Smooth muscle cell of the brain vasculature (primary cell): ENCODE results near the gene ITSN2.
"Not testable (repeated sequence)": the region's sequence is repeated elsewhere in the genome, so short reads cannot be mapped to it uniquely, and the experiment has no call there.

Source experiments
- DNase-seq: peaks from one replicate; pipeline ENCODE4 v3.0.0-alpha.2; 2012; ENCODE audit warnings: low read depth, low spot score

ITSN2 gene

GRCh38 chr2:24214880-24215279 lies 145.5 kb downstream of the ITSN2 start:
- no peak for DNase-seq

GRCh38 chr2:24211408-24211807 lies 148.9 kb downstream of the ITSN2 start:
- no peak for DNase-seq

GRCh38 chr2:24210723-24211122 lies 149.6 kb downstream of the ITSN2 start:
- DNase-seq = no peak

GRCh38 chr2:24210106-24210455 lies 150.3 kb downstream of the ITSN2 start:
- no peak for DNase-seq

DNA sequence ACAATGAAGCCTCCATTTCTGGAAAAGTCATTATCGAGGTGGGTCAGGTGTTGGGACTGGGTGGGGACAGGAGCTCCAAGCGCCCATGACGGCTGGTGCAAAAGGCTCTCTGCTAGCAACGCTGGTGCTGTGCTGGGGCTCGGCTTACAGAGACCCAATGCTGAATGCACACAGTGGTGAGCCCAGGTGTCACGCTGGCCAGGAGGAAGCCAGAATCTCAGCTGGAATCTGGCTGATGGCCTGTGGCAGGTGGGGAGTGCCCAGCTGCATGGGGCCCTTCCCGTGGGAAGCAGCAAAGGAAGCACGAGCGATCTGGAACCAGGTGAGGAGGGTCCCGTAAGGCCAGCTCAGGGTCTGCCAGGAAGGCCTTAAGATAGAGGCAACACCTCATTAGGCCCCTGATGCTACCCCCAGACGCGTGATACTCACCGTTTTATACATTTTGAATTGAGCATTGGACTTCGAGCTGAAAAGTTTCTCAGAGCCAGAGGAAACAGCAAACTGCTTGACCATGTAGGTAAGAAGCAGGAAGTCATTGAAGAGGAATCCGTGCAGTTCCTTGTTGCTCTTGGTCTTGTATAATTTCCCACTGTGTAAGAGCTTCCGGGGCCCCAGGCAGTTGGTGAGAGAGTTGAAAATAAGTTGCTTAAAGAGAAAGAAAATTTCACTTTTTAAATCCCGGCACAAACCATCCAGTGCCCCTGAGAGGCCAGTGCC lies 150.8 kb downstream of the ITSN2 start:
- no peak for DNase-seq

GRCh38 chr2:24208490-24208889 lies 151.8 kb downstream of the ITSN2 start:
- DNase-seq = no peak

- no peak for DNase-seq
These were observed 153.0 kb downstream of the ITSN2 start for GRCh38 chr2:24207359-24207758.

- DNase-seq = no peak
These were observed 153.6 kb downstream of the ITSN2 start for GRCh38 chr2:24206714-24207113.

- no peak for DNase-seq
These were observed 154.1 kb downstream of the ITSN2 start for GRCh38 chr2:24206242-24206641.

- no peak for DNase-seq
These were observed 155.2 kb downstream of the ITSN2 start for GRCh38 chr2:24205131-24205530.

DNA sequence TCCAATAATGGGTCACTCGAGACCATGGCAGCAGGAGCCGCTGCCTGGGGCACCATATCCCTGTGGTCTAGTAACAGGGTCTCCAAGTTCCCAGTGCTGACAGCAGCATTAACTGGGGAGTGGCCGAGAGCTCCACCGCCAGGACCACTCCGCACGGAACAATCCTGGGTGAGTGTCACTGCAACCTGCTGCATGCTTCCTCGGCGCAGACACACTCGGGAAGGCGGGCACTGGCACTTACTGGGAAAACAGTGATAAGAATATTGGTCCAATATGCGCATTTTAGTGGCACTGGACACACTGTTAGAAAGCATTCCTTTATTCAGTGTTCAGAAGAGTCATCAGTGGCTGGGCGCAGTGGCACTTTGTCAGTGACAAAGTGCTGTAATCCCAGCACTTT lies 155.8 kb downstream of the ITSN2 start:
- no peak for DNase-seq

DNA sequence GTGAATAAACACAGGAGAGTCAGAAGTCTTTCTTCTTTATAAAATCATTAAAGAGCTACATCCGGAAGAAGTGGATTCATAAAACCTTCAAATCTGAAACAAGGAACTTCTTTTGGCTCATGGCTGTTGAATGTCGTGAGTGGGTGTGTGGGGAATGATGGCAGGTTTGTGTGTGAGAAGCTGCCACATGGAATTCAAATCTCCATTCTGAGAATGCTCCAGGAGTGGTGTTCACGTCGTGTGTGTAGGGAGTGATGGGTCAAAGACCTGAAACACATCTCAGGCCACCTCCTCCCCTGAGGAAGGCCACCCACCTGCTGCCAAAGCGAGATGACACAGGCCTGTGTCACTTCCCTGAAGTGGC lies 156.6 kb downstream of the ITSN2 start:
- no peak for DNase-seq

DNA sequence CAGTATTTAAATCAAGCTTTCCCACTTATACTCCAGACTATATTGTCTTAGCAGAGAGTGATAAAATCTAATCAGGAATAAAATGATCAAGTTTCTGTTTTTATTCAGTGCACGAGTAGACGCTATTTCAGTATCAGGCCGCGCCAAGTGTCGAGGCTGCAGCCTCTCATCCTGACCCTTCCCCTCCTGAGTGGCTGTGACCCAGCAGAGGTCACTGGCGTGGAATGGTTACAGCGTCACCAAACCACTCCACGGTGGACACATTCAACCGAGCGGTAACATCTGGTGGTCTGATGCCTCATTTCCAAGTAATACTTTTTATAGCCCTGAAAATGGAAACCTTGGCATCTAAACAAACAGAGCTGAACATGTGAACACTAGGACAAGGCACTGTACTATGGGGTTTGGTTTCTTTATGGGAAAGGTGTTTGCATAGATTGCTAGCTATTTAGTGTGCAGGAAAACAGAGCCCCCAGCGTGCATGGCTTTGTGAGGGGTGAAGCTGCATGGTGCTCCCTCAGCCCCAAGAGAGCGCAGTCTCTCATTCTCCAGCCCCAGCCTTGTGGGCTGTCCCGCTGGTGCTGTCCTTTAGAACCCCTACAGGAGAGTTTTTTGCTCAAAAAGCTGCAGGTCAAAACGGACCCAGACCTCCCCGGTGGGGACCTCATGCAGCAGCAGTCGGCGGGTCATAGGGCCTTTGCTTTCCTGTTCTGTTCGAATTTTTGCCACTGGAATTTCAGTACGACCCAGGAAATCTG lies 157.1 kb downstream of the ITSN2 start:
- no peak for DNase-seq

- DNase-seq = no peak
These were observed 159.5 kb downstream of the ITSN2 start for GRCh38 chr2:24200799-24201198.

- no peak for DNase-seq
These were observed 160.3 kb downstream of the ITSN2 start for GRCh38 chr2:24199968-24200590.

GRCh38 chr2:24197213-24197612 lies 163.1 kb downstream of the ITSN2 start:
- DNase-seq = not testable (repeated sequence)

DNA sequence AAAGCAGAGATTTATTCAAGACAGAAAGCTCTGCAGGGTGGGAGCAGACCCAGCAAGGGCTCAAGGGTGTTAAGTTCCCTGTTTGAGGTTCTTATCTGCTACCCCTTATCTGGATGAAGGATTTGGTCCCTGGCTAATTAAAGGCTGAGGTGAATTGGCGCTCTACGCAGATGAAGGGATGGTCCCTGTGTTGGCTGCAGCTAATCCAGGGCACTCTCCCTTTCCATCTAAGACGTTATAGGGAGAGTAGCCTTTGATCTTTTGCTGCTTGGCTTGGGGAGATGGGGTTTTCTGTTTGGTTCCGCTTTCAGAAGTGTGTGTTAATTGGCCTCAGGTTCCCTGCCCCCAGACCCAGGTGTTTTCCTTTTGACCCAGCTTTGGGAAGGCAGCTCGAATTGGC lies 168.5 kb downstream of the ITSN2 start:
- no peak for DNase-seq

GRCh38 chr2:24191156-24191555 lies 169.2 kb downstream of the ITSN2 start:
- no peak for DNase-seq

- DNase-seq = no peak
These were observed 169.8 kb downstream of the ITSN2 start for GRCh38 chr2:24190503-24190902.

- DNase-seq = no peak
These were observed 170.8 kb downstream of the ITSN2 start for GRCh38 chr2:24189551-24189950.

- DNase-seq = no peak
These were observed 176.8 kb downstream of the ITSN2 start for GRCh38 chr2:24183366-24184069.

DNA sequence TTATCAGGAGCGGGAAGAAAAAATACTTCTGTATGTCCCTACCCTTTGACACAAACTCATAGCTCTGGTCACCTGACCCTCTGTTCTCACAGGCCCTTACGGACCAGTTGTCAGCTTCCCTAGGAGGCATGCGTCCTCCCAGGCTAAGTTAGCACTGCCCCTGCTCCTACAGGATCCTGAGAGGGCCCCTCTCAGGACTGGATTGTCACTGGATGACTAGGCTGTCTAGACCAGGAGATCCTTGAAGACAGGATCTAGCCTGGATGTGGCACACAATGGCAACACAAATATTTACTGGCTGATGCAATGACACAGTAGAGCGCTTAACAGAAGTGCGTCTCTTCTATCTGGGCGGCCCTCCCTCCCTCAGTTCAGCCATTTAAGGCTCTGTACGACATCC lies 177.8 kb downstream of the ITSN2 start:
- no peak for DNase-seq
